HG02884 (cell line): ENCODE measurements around the gene RNF26.

ENCODE experiments used
- ATAC-seq: cut with Tn5 transposase; IDR thresholded peaks from one replicate; pipeline ENCODE4 v1.9.1; 2021; ENCODE audit warnings: mild to moderate bottlenecking, moderate library complexity; ENCODE audit not compliant: unreplicated experiment

The RNF26 gene

GRCh38 chr11:119315131-119316015 lies 19.0 kb upstream of the RNF26 start:
- no peak for ATAC-seq

GRCh38 chr11:119316016-119316728 lies 18.2 kb upstream of the RNF26 start:
- no peak for ATAC-seq

- no peak for ATAC-seq
Observed at GRCh38 chr11:119316729-119317591, 17.4 kb upstream of the RNF26 start, which contains the start of gene MCAM. TSS of gene MCAM (minus strand) at chr11:119317130. CDS start at chr11:119317101, 29 bp downstream.

GRCh38 chr11:119317592-119318239 lies 16.6 kb upstream of the RNF26 start:
- no peak for ATAC-seq

GRCh38 chr11:119318240-119319135 lies 15.8 kb upstream of the RNF26 start:
- ATAC-seq = no peak

- no peak for ATAC-seq
Observed at GRCh38 chr11:119319136-119319699, 15.1 kb upstream of the RNF26 start.

- no peak for ATAC-seq
Observed at GRCh38 chr11:119319700-119320239, 14.6 kb upstream of the RNF26 start.

GRCh38 chr11:119320240-119320775 lies 14.0 kb upstream of the RNF26 start:
- ATAC-seq = no peak

- ATAC-seq = peak; percentile 44
Observed at GRCh38 chr11:119320776-119321524, 13.4 kb upstream of the RNF26 start.

- no peak for ATAC-seq
Observed at GRCh38 chr11:119322360-119322739, 12.0 kb upstream of the RNF26 start.

GRCh38 chr11:119322921-119323531 lies 11.3 kb upstream of the RNF26 start:
- no peak for ATAC-seq

- ATAC-seq = no peak
Observed at GRCh38 chr11:119323532-119324033, 10.7 kb upstream of the RNF26 start.

- no peak for ATAC-seq
Observed at GRCh38 chr11:119324189-119324588, 10.1 kb upstream of the RNF26 start.

GRCh38 chr11:119329320-119329719 lies 5.0 kb upstream of the RNF26 start:
- ATAC-seq = no peak

- no peak for ATAC-seq
Observed at GRCh38 chr11:119330237-119330636, 4.1 kb upstream of the RNF26 start.

- no peak for ATAC-seq
Observed at GRCh38 chr11:119332111-119332765, 2.1 kb upstream of the RNF26 start.
